Kidney glomerular epithelial cell (primary cell): Measurements from ENCODE around the gene KRT14.
A peak's percentile ranks its signal among the peaks of the same experiment; 100 is the strongest.
"Not testable (repeated sequence)": the region's sequence is repeated elsewhere in the genome, so short reads cannot be mapped to it uniquely, and the experiment has no call there.

Source experiments
- DNase-seq: peaks from one replicate; lab custom pipeline; 2025; lab: John Stamatoyannopoulos, UW

The KRT14 gene

GRCh38 chr17:41623184-41623861 lies 36.6 kb upstream of the KRT14 start:
- not testable (repeated sequence) for DNase-seq

GRCh38 chr17:41622340-41623183 lies 35.9 kb upstream of the KRT14 start:
- DNase-seq = not testable (repeated sequence)

- no peak for DNase-seq
Measured at GRCh38 chr17:41621916-41622315, 35.2 kb upstream of the KRT14 start.

- DNase-seq = not testable (repeated sequence)
Measured at GRCh38 chr17:41621435-41621817, 34.7 kb upstream of the KRT14 start.

- no peak for DNase-seq
Measured at GRCh38 chr17:41620583-41621434, 34.1 kb upstream of the KRT14 start.

GRCh38 chr17:41619927-41620582 lies 33.4 kb upstream of the KRT14 start:
- DNase-seq = not testable (repeated sequence)

- DNase-seq = no peak
Measured at GRCh38 chr17:41619036-41619926, 32.6 kb upstream of the KRT14 start.

GRCh38 chr17:41618341-41619035 lies 31.8 kb upstream of the KRT14 start:
- peak; percentile 40 for DNase-seq

- no peak for DNase-seq
Measured at GRCh38 chr17:41617698-41618097, 31.0 kb upstream of the KRT14 start.

- DNase-seq = no peak
Measured at GRCh38 chr17:41617136-41617535, 30.4 kb upstream of the KRT14 start.

- DNase-seq = not testable (repeated sequence)
Measured at GRCh38 chr17:41616486-41616885, 29.8 kb upstream of the KRT14 start.

GRCh38 chr17:41615454-41615853 lies 28.8 kb upstream of the KRT14 start:
- peak; percentile 27 for DNase-seq

- not testable (repeated sequence) for DNase-seq
Measured at GRCh38 chr17:41614767-41615166, 28.1 kb upstream of the KRT14 start.

- no peak for DNase-seq
Measured at GRCh38 chr17:41614098-41614497, 27.4 kb upstream of the KRT14 start.

- no peak for DNase-seq
Measured at GRCh38 chr17:41613277-41614082, 26.8 kb upstream of the KRT14 start.

GRCh38 chr17:41612376-41613160 lies 25.9 kb upstream of the KRT14 start, which contains the start of gene KRT16:
KRT16 (minus strand) TSS chr17:41612767; CDS start chr17:41612688, 79 bp downstream.
- not testable (repeated sequence) for DNase-seq

GRCh38 chr17:41610965-41611640 lies 24.4 kb upstream of the KRT14 start:
- no peak for DNase-seq

GRCh38 chr17:41610061-41610517 lies 23.4 kb upstream of the KRT14 start:
- not testable (repeated sequence) for DNase-seq
